Mesendoderm (in vitro differentiated cells): Measurements from ENCODE around the gene DMD.

ENCODE experiments used
- DNase-seq: peaks from one replicate; pipeline ENCODE4 v3.0.0; 2013
- H2AK5ac ChIP-seq: 2 replicates; pipeline ENCODE4 v1.6.1; 2013; ENCODE audit warnings: low read length, inconsistent platforms
- H2BK120ac ChIP-seq: 2 replicates; pipeline ENCODE4 v1.6.1; 2013; ENCODE audit warnings: low read depth, mild to moderate bottlenecking, low read length, moderate library complexity, mixed read lengths
- H2BK15ac ChIP-seq: replicated peaks from 2 replicates; pipeline ENCODE4 v1.6.1; 2013; ENCODE audit warnings: low read depth, mild to moderate bottlenecking, moderate library complexity
- H2BK5ac ChIP-seq: 2 replicates; pipeline ENCODE4 v1.6.1; 2013; ENCODE audit warnings: low read length, inconsistent platforms
- H3K18ac ChIP-seq: 2 replicates; pipeline ENCODE4 v1.6.1; 2013; ENCODE audit warnings: mild to moderate bottlenecking, low read length, mixed read lengths
- H3K23ac ChIP-seq: one replicate; pipeline ENCODE4 v1.6.1; 2013; ENCODE audit warnings: low read length
- H3K27ac ChIP-seq: 2 replicates; pipeline ENCODE4 v1.5.1; 2013; ENCODE audit warnings: low read depth, mild to moderate bottlenecking, inconsistent platforms, low read length, moderate library complexity
- H3K27me3 ChIP-seq: 2 replicates; pipeline ENCODE4 v1.6.1; 2013; ENCODE audit warnings: low read length, control low read depth, mild to moderate bottlenecking, inconsistent platforms; ENCODE audit not compliant: insufficient read depth, poor library complexity
- H3K36me3 ChIP-seq: 2 replicates; pipeline ENCODE4 v1.6.1; 2013; ENCODE audit warnings: low read length, inconsistent platforms; ENCODE audit not compliant: control insufficient read depth, insufficient read depth
- H3K4ac ChIP-seq: one replicate; pipeline ENCODE4 v1.6.1; 2013; ENCODE audit warnings: low read depth, mild to moderate bottlenecking, low read length, moderate library complexity
- H3K4me1 ChIP-seq: 2 replicates; pipeline ENCODE4 v1.6.1; 2013; ENCODE audit warnings: low read depth, low read length, inconsistent platforms; ENCODE audit not compliant: control insufficient read depth
- H3K4me2 ChIP-seq: 2 replicates; pipeline ENCODE4 v1.6.1; 2013; ENCODE audit warnings: low read length
- H3K4me3 ChIP-seq: 2 replicates; pipeline ENCODE4 v1.5.1; 2013; ENCODE audit warnings: mild to moderate bottlenecking, low read length
- H3K56ac ChIP-seq: one replicate; pipeline ENCODE4 v1.6.1; 2013; ENCODE audit warnings: low read length
- H3K79me1 ChIP-seq: 2 replicates; pipeline ENCODE4 v1.6.1; 2013; ENCODE audit warnings: low read length, inconsistent platforms
- H3K79me2 ChIP-seq: 2 replicates; pipeline ENCODE4 v1.6.1; 2013; ENCODE audit warnings: mild to moderate bottlenecking, low read length; ENCODE audit not compliant: control insufficient read depth, insufficient read depth
- H3K9ac ChIP-seq: 2 replicates; pipeline ENCODE4 v1.6.1; 2013; ENCODE audit warnings: low read length, inconsistent platforms
- H4K5ac ChIP-seq: one replicate; pipeline ENCODE4 v1.6.1; 2013; ENCODE audit warnings: low read length
- H4K8ac ChIP-seq: one replicate; pipeline ENCODE4 v1.6.1; 2013; ENCODE audit warnings: low read depth, mild to moderate bottlenecking, control low read depth, low read length, moderate library complexity
- WGBS: extraction: QIAGEN DNeasy Blood & Tissue Kit; methylation state at CpG from one replicate; pipeline ENCODE4 v1.1.7; 2013; ENCODE audit warnings: low lambda C conversion rate, missing lambda C conversion rate; ENCODE audit not compliant: insufficient coverage; ENCODE audit errors: extremely low coverage; 5-methylcytosine and 5-hydroxymethylcytosine counted together

DMD gene

GRCh38 chrX:31318866-31319265, 1892.5 kb downstream of the DMD start:
- no peak overlapping the region for H3K4me2 ChIP-seq
- no peak for DNase-seq
- H2BK15ac ChIP-seq: no peak overlapping the region
- H3K79me1 ChIP-seq: no peaks in the 10 kb centered on the region
- no peak overlapping the region for H2BK5ac ChIP-seq
- no peak overlapping the region for H4K8ac ChIP-seq
- no peak overlapping the region for H3K23ac ChIP-seq
- H3K27ac ChIP-seq: no peak overlapping the region
- no peak overlapping the region for H3K9ac ChIP-seq
- no peak overlapping the region for H4K5ac ChIP-seq
- no peak overlapping the region for H2BK120ac ChIP-seq
- no peak overlapping the region for H3K4ac ChIP-seq
- H3K56ac ChIP-seq: no peak overlapping the region
- H3K36me3 ChIP-seq: no peaks in the 10 kb centered on the region
- H3K18ac ChIP-seq: no peak overlapping the region
- H3K27me3 ChIP-seq: no peaks in the 10 kb centered on the region
- no peaks in the 10 kb centered on the region for H3K79me2 ChIP-seq
- H2AK5ac ChIP-seq: no peak overlapping the region
- no peaks in the 10 kb centered on the region for H3K4me1 ChIP-seq
- WGBS: no CpG with 5 or more reads among the region's 4 CpGs
- no peak overlapping the region for H3K4me3 ChIP-seq

- Histone ChIP-seq H2AK5ac (no peak overlapping the region), H2BK120ac (no peak overlapping the region), H3K4me3 (no peak overlapping the region), H3K9ac (no peak overlapping the region), H3K23ac (no peak overlapping the region), H3K4me1 (no peaks in the 10 kb centered on the region), H4K5ac (no peak overlapping the region), H2BK5ac (no peak overlapping the region), H3K56ac (no peak overlapping the region), H3K27me3 (no peaks in the 10 kb centered on the region), H3K18ac (no peak overlapping the region), H3K79me2 (no peaks in the 10 kb centered on the region), H3K27ac (no peak overlapping the region), H3K4ac (no peak overlapping the region), H3K36me3 (no peaks in the 10 kb centered on the region), H3K79me1 (no peaks in the 10 kb centered on the region), H3K4me2 (no peak overlapping the region), H2BK15ac (no peak overlapping the region), H4K8ac (no peak overlapping the region)
- WGBS: no CpG with 5 or more reads among the region's 2 CpGs
- DNase-seq: no peak
Observed at GRCh38 chrX:31316340-31316991, 1894.9 kb downstream of the DMD start.

DNA sequence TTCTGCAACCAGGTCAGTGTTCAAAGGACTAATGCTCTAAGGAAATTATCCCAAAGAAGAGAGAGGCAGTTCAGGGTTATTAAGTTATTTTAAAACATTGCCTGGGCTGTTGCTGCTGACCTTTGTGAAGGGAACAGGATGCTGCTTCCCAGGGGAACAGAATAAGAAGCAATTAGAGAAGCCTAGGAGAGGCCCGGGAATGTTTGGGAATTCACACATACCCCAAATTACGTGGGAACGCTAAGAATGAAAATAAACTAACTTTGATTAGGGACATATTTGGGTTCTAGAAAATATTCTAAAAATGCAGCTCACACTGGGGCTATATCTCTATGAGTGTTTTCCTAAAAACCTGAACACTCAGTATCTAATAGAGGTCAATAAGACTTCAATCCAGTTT, 1896.4 kb downstream of the DMD start:
- Histone ChIP-seq H3K27ac (no peak overlapping the region), H3K4me3 (no peak overlapping the region), H3K27me3 (no peaks in the 10 kb centered on the region), H4K5ac (no peak overlapping the region), H3K79me2 (no peaks in the 10 kb centered on the region), H3K36me3 (no peaks in the 10 kb centered on the region), H2AK5ac (no peak overlapping the region), H3K56ac (no peak overlapping the region), H4K8ac (no peak overlapping the region), H3K4me1 (no peaks in the 10 kb centered on the region), H3K4me2 (no peak overlapping the region), H3K4ac (no peak overlapping the region), H2BK5ac (no peak overlapping the region), H2BK120ac (no peak overlapping the region), H2BK15ac (no peak overlapping the region), H3K9ac (no peak overlapping the region), H3K23ac (no peak overlapping the region), H3K79me1 (no peaks in the 10 kb centered on the region), H3K18ac (peak overlapping the region; percentile 80)
- DNase-seq: peak; percentile 23
- no CpG with 5 or more reads among the region's 3 CpGs for WGBS

DNA sequence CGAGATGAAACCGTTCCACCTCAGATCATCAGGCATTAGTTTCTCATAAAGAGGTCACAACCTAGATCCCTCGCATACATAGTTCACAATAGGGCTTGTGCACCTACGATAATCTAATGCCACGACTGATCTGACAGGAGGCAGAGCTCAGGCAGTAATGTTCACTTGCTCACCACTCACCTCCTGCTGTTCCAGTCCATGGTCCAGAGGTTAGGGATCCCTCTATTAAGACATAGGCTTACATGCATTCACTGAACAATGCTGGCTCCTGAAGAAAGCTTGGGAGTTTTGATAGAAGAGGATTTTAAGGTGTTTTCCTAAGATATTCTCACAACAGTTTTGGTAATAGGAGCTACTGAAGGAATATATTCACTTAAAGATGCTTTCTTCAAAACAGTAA, 1903.4 kb downstream of the DMD start:
- H3K4me1 ChIP-seq: no peaks in the 10 kb centered on the region
- no peak overlapping the region for H3K4me2 ChIP-seq
- H3K23ac ChIP-seq: no peak overlapping the region
- H3K4ac ChIP-seq: no peak overlapping the region
- H2BK5ac ChIP-seq: no peak overlapping the region
- H3K36me3 ChIP-seq: no peaks in the 10 kb centered on the region
- no peak for DNase-seq
- no CpG with 5 or more reads among the region's 5 CpGs for WGBS
- no peaks in the 10 kb centered on the region for H3K79me1 ChIP-seq
- H4K8ac ChIP-seq: no peak overlapping the region
- H3K79me2 ChIP-seq: no peaks in the 10 kb centered on the region
- H2AK5ac ChIP-seq: no peak overlapping the region
- H2BK120ac ChIP-seq: no peak overlapping the region
- no peak overlapping the region for H3K18ac ChIP-seq
- no peak overlapping the region for H2BK15ac ChIP-seq
- no peak overlapping the region for H4K5ac ChIP-seq
- no peak overlapping the region for H3K4me3 ChIP-seq
- H3K27ac ChIP-seq: no peak overlapping the region
- H3K27me3 ChIP-seq: no peaks in the 10 kb centered on the region
- no peak overlapping the region for H3K9ac ChIP-seq
- no peak overlapping the region for H3K56ac ChIP-seq

GRCh38 chrX:31302573-31303075, 1908.7 kb downstream of the DMD start:
- H3K27me3 ChIP-seq: no peaks in the 10 kb centered on the region
- no peak overlapping the region for H3K56ac ChIP-seq
- H4K8ac ChIP-seq: no peak overlapping the region
- H3K79me1 ChIP-seq: no peaks in the 10 kb centered on the region
- no peaks in the 10 kb centered on the region for H3K4me1 ChIP-seq
- H3K9ac ChIP-seq: no peak overlapping the region
- H3K4ac ChIP-seq: no peak overlapping the region
- whole genome bisulfite sequencing: no CpG with 5 or more reads among the region's 1 CpG
- no peak overlapping the region for H4K5ac ChIP-seq
- H3K27ac ChIP-seq: no peak overlapping the region
- H3K23ac ChIP-seq: no peak overlapping the region
- H2BK5ac ChIP-seq: no peak overlapping the region
- DNase-seq: no peak
- no peaks in the 10 kb centered on the region for H3K36me3 ChIP-seq
- no peak overlapping the region for H2BK15ac ChIP-seq
- H3K4me3 ChIP-seq: no peak overlapping the region
- no peak overlapping the region for H2AK5ac ChIP-seq
- H3K79me2 ChIP-seq: no peaks in the 10 kb centered on the region
- H2BK120ac ChIP-seq: no peak overlapping the region
- H3K4me2 ChIP-seq: no peak overlapping the region
- no peak overlapping the region for H3K18ac ChIP-seq

GRCh38 chrX:31301941-31302340, 1909.4 kb downstream of the DMD start:
- no peak overlapping the region for H3K18ac ChIP-seq
- no peak overlapping the region for H3K4me3 ChIP-seq
- no peak overlapping the region for H2BK15ac ChIP-seq
- no peak overlapping the region for H3K4ac ChIP-seq
- no peaks in the 10 kb centered on the region for H3K27me3 ChIP-seq
- no peaks in the 10 kb centered on the region for H3K79me2 ChIP-seq
- no peak overlapping the region for H3K9ac ChIP-seq
- no peaks in the 10 kb centered on the region for H3K4me1 ChIP-seq
- H3K27ac ChIP-seq: no peak overlapping the region
- H2AK5ac ChIP-seq: no peak overlapping the region
- no peak overlapping the region for H4K8ac ChIP-seq
- no peak overlapping the region for H3K56ac ChIP-seq
- H4K5ac ChIP-seq: no peak overlapping the region
- no peak overlapping the region for H3K4me2 ChIP-seq
- WGBS: no CpG with 5 or more reads among the region's 2 CpGs
- no peaks in the 10 kb centered on the region for H3K36me3 ChIP-seq
- H2BK120ac ChIP-seq: no peak overlapping the region
- H2BK5ac ChIP-seq: no peak overlapping the region
- peak; percentile 54 for DNase-seq
- no peak overlapping the region for H3K23ac ChIP-seq
- no peaks in the 10 kb centered on the region for H3K79me1 ChIP-seq
